Tibial artery (tissue), 4 donors: ENCODE results near the gene PFDN1.

Source experiments
- DNase-seq, 2 donors: peaks; one replicate each; pipeline ENCODE4 v3.0.0-alpha.2; 2019
- H3K27ac ChIP-seq, 2 donors: fragments of 200-600 bp; sonication (generic) in 1 of 2; 1 replicate in 1 of 2; 2 replicates in 1 of 2; pipeline ENCODE4 v1.5.1; 2018 to 2019; ENCODE audit warnings: mild to moderate bottlenecking in 1 of 2
- H3K27me3 ChIP-seq, 2 donors: fragments of 200-600 bp; sonication (generic) in 1 of 2; one replicate each; pipeline versions ENCODE4 v1.5.1 to v1.6.0; 2016 to 2019
- H3K36me3 ChIP-seq, 3 donors: fragments of 200-600 bp; sonication (generic) in 2 of 3; one replicate each; pipeline ENCODE4 v1.5.1; 2016 to 2019; ENCODE audit warnings: mild to moderate bottlenecking in 2 of 3
- H3K4me1 ChIP-seq, 4 donors: fragments of 200-600 bp; sonication (generic) in 2 of 4; 1 replicate in 3 of 4; 2 replicates in 1 of 4; pipeline ENCODE4 v1.5.1; 2016 to 2019
- H3K4me3 ChIP-seq, 2 donors: fragments of 200-600 bp; sonication (generic) in 1 of 2; 1 replicate in 1 of 2; 2 replicates in 1 of 2; pipeline ENCODE4 v1.5.1; 2018 to 2019; ENCODE audit warnings: mild to moderate bottlenecking in 2 of 2
- H3K9me3 ChIP-seq, 3 donors: fragments of 200-600 bp; sonication (generic) in 1 of 3; one replicate each; pipeline ENCODE4 v1.5.1; 2016 to 2019
- CTCF ChIP-seq, 2 experiments: fragments of 200-600 bp in 1 of 2; fragments of 450-650 bp in 1 of 2; IDR thresholded peaks; one replicate each; pipeline ENCODE4 v1.5.1; 2017 to 2019; ENCODE audit warnings: antibody characterized with exemption in 2 of 2, mild to moderate bottlenecking in 1 of 2, moderate library complexity in 1 of 2
- intact Hi-C: fragments of 100-400 bp; cut with DNase I; formaldehyde crosslinking; loops from one replicate; pipeline ENCODE4 v1.15.0; 2023; ENCODE audit warnings: low total_unique reads

PFDN1 gene

GRCh38 chr5:140260089-140260656 lies 42.7 kb downstream of the PFDN1 start:
- peaks cover 0 to 6% (median 0%) of the 10 kb centered on the region in 3 donors for H3K36me3 ChIP-seq
- no peak for DNase-seq
- peaks cover 0 to 18% (median 9%) of the 10 kb centered on the region in 4 donors for H3K4me1 ChIP-seq
- no peak overlapping the region for H3K27ac ChIP-seq
- no peak for TF ChIP-seq CTCF (IDR thresholded peaks at IDR 0.05)
- intact Hi-C loops = loop anchor here (5.0 kb wide), 1 partner anchor 87 kb away; the partner anchor contains the start of gene HBEGF
- H3K9me3 ChIP-seq = no peaks in the 10 kb centered on the region
- no peaks in the 10 kb centered on the region for H3K27me3 ChIP-seq
- no peak overlapping the region for H3K4me3 ChIP-seq

- H3K4me1 ChIP-seq = peaks cover 0 to 18% (median 9%) of the 10 kb centered on the region in 4 donors
- H3K27ac ChIP-seq = no peak overlapping the region
Observed at GRCh38 chr5:140259500-140259899, 43.4 kb downstream of the PFDN1 start.

GRCh38 chr5:140258873-140259272 lies 44.0 kb downstream of the PFDN1 start:
- no peak overlapping the region for H3K27ac ChIP-seq
- intact Hi-C loops = no loop called here
- peaks cover 0 to 6% (median 0%) of the 10 kb centered on the region in 3 donors for H3K36me3 ChIP-seq
- DNase-seq = no peak
- no peaks in the 10 kb centered on the region for H3K27me3 ChIP-seq
- no peak for TF ChIP-seq CTCF (IDR thresholded peaks at IDR 0.05)
- H3K4me1 ChIP-seq = peaks cover 0 to 18% (median 12%) of the 10 kb centered on the region in 4 donors
- H3K9me3 ChIP-seq = no peaks in the 10 kb centered on the region
- H3K4me3 ChIP-seq = no peak overlapping the region

More at GRCh38 chr5:140259500-140259899, 43.4 kb downstream of the PFDN1 start:
- intact Hi-C loops = no loop called here
- DNase-seq = no peak
- H3K4me3 ChIP-seq = no peak overlapping the region
- H3K36me3 ChIP-seq = peaks cover 0 to 6% (median 0%) of the 10 kb centered on the region in 3 donors
- no peaks in the 10 kb centered on the region for H3K9me3 ChIP-seq
- no peak for TF ChIP-seq CTCF (IDR thresholded peaks at IDR 0.05)
- H3K27me3 ChIP-seq = no peaks in the 10 kb centered on the region

GRCh38 chr5:140258016-140258415 lies 44.9 kb downstream of the PFDN1 start:
- no peak for TF ChIP-seq CTCF (IDR thresholded peaks at IDR 0.05)
- DNase-seq = no peak
- Histone ChIP-seq H3K36me3 (peaks cover 0 to 6% (median 0%) of the 10 kb centered on the region in 3 donors), H3K9me3 (no peaks in the 10 kb centered on the region), H3K27me3 (no peaks in the 10 kb centered on the region), H3K4me1 (peaks cover 0 to 20% (median 13%) of the 10 kb centered on the region in 4 donors), H3K4me3 (no peak overlapping the region), H3K27ac (no peak overlapping the region)
- intact Hi-C loops = no loop called here

- TF ChIP-seq CTCF (IDR thresholded peaks at IDR 0.05) = no peak
- H3K4me1 ChIP-seq = peaks cover 0 to 25% (median 14%) of the 10 kb centered on the region in 4 donors
Observed at GRCh38 chr5:140256726-140257125, 46.2 kb downstream of the PFDN1 start.

More at GRCh38 chr5:140256726-140257125, 46.2 kb downstream of the PFDN1 start:
- DNase-seq = no peak
- intact Hi-C loops = no loop called here
- no peaks in the 10 kb centered on the region for H3K9me3 ChIP-seq
- no peak overlapping the region for H3K27ac ChIP-seq
- no peaks in the 10 kb centered on the region for H3K27me3 ChIP-seq
- no peak overlapping the region for H3K4me3 ChIP-seq
- peaks cover 0 to 6% (median 0%) of the 10 kb centered on the region in 3 donors for H3K36me3 ChIP-seq
